A549 (cell line): Measurements from ENCODE around the gene PARP8. TPM values are rescaled to one million over a fixed set of nuclear protein-coding genes. Genes with fewer than 3 reads are reported as not detected.

Source experiments
- ATAC-seq, 2 experiments: fragments of 200-7000 bp in 1 of 2; fragments of >200 bp in 1 of 2; cut with Nextera tagmentation in 1 of 2; cut with Tn5 transposase in 1 of 2; 3 replicates each; pipeline versions ENCODE4 v1.8.0 to v1.9.1; 2018 to 2020; ENCODE audit warnings: mild to moderate bottlenecking in 1 of 2, moderate library complexity in 1 of 2
- CTCF ChIA-PET: fragments of 300-600 bp; sonication (Branson Sonifier 250); formaldehyde crosslinking; extraction: SDS; loops from one replicate; lab custom pipeline; 2021; ENCODE audit warnings: antibody characterized with exemption, inconsistent platforms; lab: Yijun Ruan, JAX
- POLR2A ChIA-PET: fragments of 350-600 bp; formaldehyde crosslinking; extraction: SDS; loops from one replicate; lab custom pipeline; 2021; ENCODE audit warnings: antibody characterized with exemption, inconsistent platforms; lab: Yijun Ruan, JAX
- DNase-seq, 2 experiments: peaks; one replicate each; pipeline versions ENCODE4 v3.0.0 to v3.0.0-alpha.2; 2011 to 2016; ENCODE audit warnings: low read depth in 1 of 2, low spot score in 1 of 2
- FAIRE-seq: peaks from 2 replicates; lab custom pipeline; 2011; peaks lifted over from hg19 to GRCh38; lab: Jason Lieb, UNC
- H3K27ac ChIP-seq, 2 experiments: fragments of >200 bp; sonication (Bioruptor Twin); formaldehyde crosslinking; 3 replicates each; pipeline ENCODE4 v1.5.1; 2016 to 2017
- H3K4me1 ChIP-seq: fragments of >200 bp; sonication (Bioruptor Twin); formaldehyde crosslinking; 3 replicates; pipeline ENCODE4 v1.6.1; 2016
- H3K4me2 ChIP-seq: fragments of >200 bp; sonication (Bioruptor Twin); formaldehyde crosslinking; 3 replicates; pipeline ENCODE4 v1.6.1; 2016
- H3K4me3 ChIP-seq: fragments of >200 bp; sonication (Bioruptor Twin); formaldehyde crosslinking; 3 replicates; pipeline ENCODE4 v1.5.1; 2016
- H3K9me3 ChIP-seq: fragments of >200 bp; sonication (Bioruptor Twin); formaldehyde crosslinking; 3 replicates; pipeline ENCODE4 v1.6.1; 2016
- BHLHE40 ChIP-seq: IDR thresholded peaks from 2 replicates; pipeline ENCODE4 v1.6.1; 2012; ENCODE audit warnings: low read depth, low read length, inconsistent platforms
- CBX8 ChIP-seq: fragments of 200-600 bp; sonication (generic); IDR thresholded peaks from 2 replicates; pipeline ENCODE4 v1.6.1; 2016
- CEBPB ChIP-seq, 2 experiments: fragments of >200 bp in 1 of 2; sonication (Bioruptor Twin) in 1 of 2; formaldehyde crosslinking in 1 of 2; IDR thresholded peaks; 2 replicates each; pipeline ENCODE4 v1.6.1; 2012 to 2016
- EHF ChIP-seq: fragments of 250-450 bp; sonication (Bioruptor Pico); IDR thresholded peaks from 2 replicates; pipeline ENCODE4 v1.5.0; 2020; ENCODE audit warnings: mild to moderate bottlenecking
- EHMT2 ChIP-seq: fragments of 200-600 bp; sonication (generic); IDR thresholded peaks from 2 replicates; pipeline ENCODE4 v1.6.1; 2016; ENCODE audit warnings: antibody characterized with exemption, low read depth, mild to moderate bottlenecking, moderate library complexity
- FOXS1 ChIP-seq: fragments of 250-450 bp; sonication (Bioruptor Pico); IDR thresholded peaks from 2 replicates; pipeline ENCODE4 v1.5.0; 2020; ENCODE audit warnings: mild to moderate bottlenecking, moderate library complexity
- GATA3 ChIP-seq: IDR thresholded peaks from 2 replicates; pipeline ENCODE4 v1.6.1; 2012; ENCODE audit warnings: borderline replicate concordance
- HDAC2 ChIP-seq: fragments of 200-600 bp; sonication (generic); IDR thresholded peaks from 2 replicates; pipeline ENCODE4 v1.6.1; 2016
- HEYL ChIP-seq: fragments of 250-450 bp; sonication (Bioruptor Pico); IDR thresholded peaks from 2 replicates; pipeline ENCODE4 v1.8.0; 2021; ENCODE audit warnings: mild to moderate bottlenecking, moderate library complexity
- HOXB13 ChIP-seq: fragments of 250-450 bp; sonication (Bioruptor Pico); IDR thresholded peaks from 2 replicates; pipeline ENCODE4 v1.5.0; 2020; ENCODE audit warnings: low read depth, mild to moderate bottlenecking, moderate library complexity
- HOXB5 ChIP-seq: fragments of 250-450 bp; sonication (Bioruptor Pico); IDR thresholded peaks from 2 replicates; pipeline ENCODE4 v1.5.0; 2020; ENCODE audit warnings: mild to moderate bottlenecking, moderate library complexity
- JUN ChIP-seq, 2 experiments: fragments of >200 bp; sonication (Bioruptor Twin); formaldehyde crosslinking; IDR thresholded peaks; 2 replicates in 1 of 2; 3 replicates in 1 of 2; pipeline ENCODE4 v1.6.1; 2016 to 2017
- JUNB ChIP-seq: fragments of >200 bp; sonication (Bioruptor Twin); formaldehyde crosslinking; IDR thresholded peaks from 2 replicates; pipeline ENCODE4 v1.6.1; 2016
- KDM1A ChIP-seq: fragments of 200-600 bp; sonication (generic); IDR thresholded peaks from 2 replicates; pipeline ENCODE4 v1.6.1; 2016; ENCODE audit warnings: low read depth, mild to moderate bottlenecking
- MAZ ChIP-seq: fragments of 150-350 bp; IDR thresholded peaks from 2 replicates; pipeline ENCODE4 v1.6.1; 2014; ENCODE audit warnings: antibody characterized with exemption, low read depth, low read length, borderline replicate concordance
- MYC ChIP-seq: IDR thresholded peaks from 2 replicates; pipeline ENCODE4 v1.6.1; 2012; ENCODE audit warnings: mild to moderate bottlenecking, inconsistent platforms, low read length, improper control_type of control experiment, borderline replicate concordance
- NFE2L2 ChIP-seq: fragments of 150-350 bp; conservative IDR thresholded peaks from 2 replicates; pipeline ENCODE4 v1.6.1; 2014; ENCODE audit warnings: low read length
- NPAS2 ChIP-seq: fragments of 250-450 bp; sonication (Bioruptor Pico); IDR thresholded peaks from 2 replicates; pipeline ENCODE4 v1.8.0; 2022; ENCODE audit warnings: mild to moderate bottlenecking, moderate library complexity, borderline replicate concordance
- PHF8 ChIP-seq: fragments of 200-600 bp; sonication (generic); IDR thresholded peaks from 2 replicates; pipeline ENCODE4 v1.6.1; 2016; ENCODE audit warnings: low read depth, mild to moderate bottlenecking, antibody characterized with exemption, moderate library complexity, borderline replicate concordance
- POLR2AphosphoS2 ChIP-seq: conservative IDR thresholded peaks from 2 replicates; pipeline ENCODE4 v1.6.1; 2012; ENCODE audit warnings: low read length, improper control_type of control experiment, inconsistent platforms
- RAD21 ChIP-seq, 2 experiments: fragments of >200 bp in 1 of 2; sonication (Bioruptor Twin) in 1 of 2; formaldehyde crosslinking in 1 of 2; IDR thresholded peaks in 1 of 2; conservative IDR thresholded peaks in 1 of 2; 2 replicates in 1 of 2; 3 replicates in 1 of 2; pipeline ENCODE4 v1.6.1; 2012 to 2018; ENCODE audit warnings: inconsistent platforms in 1 of 2
- RARB ChIP-seq: fragments of 250-450 bp; sonication (Bioruptor Pico); IDR thresholded peaks from 2 replicates; pipeline ENCODE4 v1.8.0; 2021; ENCODE audit warnings: mild to moderate bottlenecking, moderate library complexity
- RNF2 ChIP-seq: fragments of 200-600 bp; sonication (generic); IDR thresholded peaks from 2 replicates; pipeline ENCODE4 v1.6.1; 2016; ENCODE audit warnings: low read depth, mild to moderate bottlenecking, antibody characterized with exemption, moderate library complexity, borderline replicate concordance
- SREBF2 ChIP-seq: fragments of 450-650 bp; IDR thresholded peaks from 2 replicates; pipeline ENCODE4 v1.6.1; 2014; ENCODE audit warnings: mild to moderate bottlenecking, moderate library complexity
- TFCP2L1 ChIP-seq: fragments of 250-450 bp; sonication (Bioruptor Pico); IDR thresholded peaks from 2 replicates; pipeline ENCODE4 v1.5.0; 2021; ENCODE audit warnings: mild to moderate bottlenecking
- ZSCAN20 ChIP-seq: fragments of 250-450 bp; sonication (Bioruptor Pico); IDR thresholded peaks from 2 replicates; pipeline ENCODE4 v1.8.0; 2022; ENCODE audit warnings: mild to moderate bottlenecking, moderate library complexity
- WGBS: methylation state at CpG from one replicate; pipeline ENCODE4 v1.1.6; 2017; ENCODE audit errors: missing lambda C conversion rate; 5-methylcytosine and 5-hydroxymethylcytosine counted together
- polyA plus RNA-seq, 4 experiments: library from polyadenylated mRNA; depleted of rRNA in 3 of 4; stranded (reverse); fragments of >200 nt; fragmentation: RNase III in 1 of 4; extraction: RNeasy Plus Mini Kit Qiagen cat#74134 plus additional on column Dnase treatment in 1 of 4; gene quantifications; 2 replicates in 3 of 4; 3 replicates in 1 of 4; pipeline ENCODE4 v1.2.3, GENCODE V29; 2011 to 2017
- TF ChIP-seq, protein P1 (sequence below): fragments of 250-450 bp; sonication (Bioruptor Pico); IDR thresholded peaks from 2 replicates; pipeline ENCODE4 v1.5.0; 2020; ENCODE audit warnings: low read depth, mild to moderate bottlenecking, moderate library complexity
- TF ChIP-seq, protein P2 (sequence below): fragments of 150-350 bp; IDR thresholded peaks from 2 replicates; pipeline ENCODE4 v1.6.1; 2014; ENCODE audit warnings: low read depth, mild to moderate bottlenecking, low read length
- TF ChIP-seq, protein P3 (sequence below): IDR thresholded peaks from 2 replicates; pipeline ENCODE4 v1.6.1; 2012
- TF ChIP-seq, protein P4 (sequence below): fragments of 200-600 bp; sonication (generic); IDR thresholded peaks from 2 replicates; pipeline ENCODE4 v1.6.1; 2016; ENCODE audit warnings: antibody characterized with exemption, mild to moderate bottlenecking, moderate library complexity
- TF ChIP-seq, protein P5 (sequence below): IDR thresholded peaks from 2 replicates; pipeline ENCODE4 v1.6.1; 2012; ENCODE audit warnings: low read depth, borderline replicate concordance

Gene PARP8
- polyA plus RNA-seq, 2 of the 4 experiments (the other 2 are of a cell fraction) = 0.01 to 0.48 TPM

DNA sequence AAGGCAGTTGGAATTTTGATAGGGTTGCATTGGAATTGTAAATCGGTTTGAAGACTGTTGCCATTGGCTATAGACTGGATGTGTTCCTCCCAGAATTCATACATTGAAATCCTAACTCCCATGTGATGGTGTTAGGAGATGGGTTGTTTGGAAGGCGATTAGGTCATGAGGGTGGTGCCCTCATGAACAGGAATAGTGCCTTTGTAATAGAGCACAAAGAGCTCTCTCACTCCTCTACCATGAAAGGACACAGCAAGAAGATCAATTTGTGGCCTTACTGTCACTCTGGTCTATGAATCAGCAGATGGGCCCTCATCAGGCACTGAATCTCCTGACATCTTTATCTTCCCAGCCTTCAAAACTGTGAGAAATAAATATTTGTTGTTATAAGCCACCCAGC is 133.2 kb downstream of the PARP8 start:
- no peak for FAIRE-seq
- CTCF ChIA-PET = no interaction called here
- TF ChIP-seq, protein P1, sequence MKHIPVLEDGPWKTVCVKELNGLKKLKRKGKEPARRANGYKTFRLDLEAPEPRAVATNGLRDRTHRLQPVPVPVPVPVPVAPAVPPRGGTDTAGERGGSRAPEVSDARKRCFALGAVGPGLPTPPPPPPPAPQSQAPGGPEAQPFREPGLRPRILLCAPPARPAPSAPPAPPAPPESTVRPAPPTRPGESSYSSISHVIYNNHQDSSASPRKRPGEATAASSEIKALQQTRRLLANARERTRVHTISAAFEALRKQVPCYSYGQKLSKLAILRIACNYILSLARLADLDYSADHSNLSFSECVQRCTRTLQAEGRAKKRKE = no peak
- TF ChIP-seq NFE2L2 (no peak), HOXB5 (CRISPR knock-in tag) (no peak), ZSCAN20 (CRISPR knock-in tag) (no peak), BHLHE40 (no peak), SREBF2 (no peak), CBX8 (no peak), FOXS1 (CRISPR knock-in tag) (no peak), KDM1A (no peak), JUN (IDR thresholded peaks at IDR 0.05) (no peak), RARB (CRISPR knock-in tag) (no peak), JUNB (no peak), RNF2 (no peak), POLR2AphosphoS2 (no peak)
- TF ChIP-seq, protein P2, sequence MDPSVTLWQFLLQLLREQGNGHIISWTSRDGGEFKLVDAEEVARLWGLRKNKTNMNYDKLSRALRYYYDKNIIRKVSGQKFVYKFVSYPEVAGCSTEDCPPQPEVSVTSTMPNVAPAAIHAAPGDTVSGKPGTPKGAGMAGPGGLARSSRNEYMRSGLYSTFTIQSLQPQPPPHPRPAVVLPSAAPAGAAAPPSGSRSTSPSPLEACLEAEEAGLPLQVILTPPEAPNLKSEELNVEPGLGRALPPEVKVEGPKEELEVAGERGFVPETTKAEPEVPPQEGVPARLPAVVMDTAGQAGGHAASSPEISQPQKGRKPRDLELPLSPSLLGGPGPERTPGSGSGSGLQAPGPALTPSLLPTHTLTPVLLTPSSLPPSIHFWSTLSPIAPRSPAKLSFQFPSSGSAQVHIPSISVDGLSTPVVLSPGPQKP = no peak
- TF ChIP-seq, protein P3, sequence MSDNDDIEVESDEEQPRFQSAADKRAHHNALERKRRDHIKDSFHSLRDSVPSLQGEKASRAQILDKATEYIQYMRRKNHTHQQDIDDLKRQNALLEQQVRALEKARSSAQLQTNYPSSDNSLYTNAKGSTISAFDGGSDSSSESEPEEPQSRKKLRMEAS = no peak
- TF ChIP-seq, all 56 proteins: peak for 0

DNA sequence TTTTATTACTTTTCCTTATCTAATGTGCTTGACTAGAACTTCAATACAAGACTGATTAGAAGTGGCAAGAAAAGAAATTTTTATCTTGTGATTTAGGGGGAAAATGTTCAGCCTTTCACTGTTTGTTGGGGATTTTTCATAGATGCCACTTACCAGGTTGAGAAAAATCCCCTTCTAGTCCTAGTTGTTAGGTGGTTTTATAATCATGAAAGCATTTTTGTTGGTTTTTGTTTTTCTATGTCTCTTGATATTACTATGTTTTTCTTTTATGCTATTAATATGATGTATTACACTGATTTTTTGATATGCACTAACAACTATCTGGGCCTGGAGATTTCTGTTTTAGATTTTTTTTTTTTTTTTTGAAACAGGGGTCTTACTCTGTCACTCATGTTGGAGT is 134.0 kb downstream of the PARP8 start:
- TF ChIP-seq MYC (no peak), RNF2 (no peak), CEBPB (IDR thresholded peaks at IDR 0.05) (no peak), HDAC2 (no peak), RAD21 (conservative IDR thresholded peaks at IDR 0.05 in 1 of 2, IDR thresholded peaks at IDR 0.05 in 1 of 2) (no peak), EHMT2 (no peak), PHF8 (no peak), POLR2AphosphoS2 (no peak), NPAS2 (CRISPR knock-in tag) (no peak), GATA3 (no peak), CBX8 (no peak), NFE2L2 (no peak), HOXB13 (CRISPR knock-in tag) (no peak), MAZ (no peak), HEYL (CRISPR knock-in tag) (no peak), TFCP2L1 (CRISPR knock-in tag) (no peak), EHF (CRISPR knock-in tag) (no peak)
- TF ChIP-seq, protein P4, sequence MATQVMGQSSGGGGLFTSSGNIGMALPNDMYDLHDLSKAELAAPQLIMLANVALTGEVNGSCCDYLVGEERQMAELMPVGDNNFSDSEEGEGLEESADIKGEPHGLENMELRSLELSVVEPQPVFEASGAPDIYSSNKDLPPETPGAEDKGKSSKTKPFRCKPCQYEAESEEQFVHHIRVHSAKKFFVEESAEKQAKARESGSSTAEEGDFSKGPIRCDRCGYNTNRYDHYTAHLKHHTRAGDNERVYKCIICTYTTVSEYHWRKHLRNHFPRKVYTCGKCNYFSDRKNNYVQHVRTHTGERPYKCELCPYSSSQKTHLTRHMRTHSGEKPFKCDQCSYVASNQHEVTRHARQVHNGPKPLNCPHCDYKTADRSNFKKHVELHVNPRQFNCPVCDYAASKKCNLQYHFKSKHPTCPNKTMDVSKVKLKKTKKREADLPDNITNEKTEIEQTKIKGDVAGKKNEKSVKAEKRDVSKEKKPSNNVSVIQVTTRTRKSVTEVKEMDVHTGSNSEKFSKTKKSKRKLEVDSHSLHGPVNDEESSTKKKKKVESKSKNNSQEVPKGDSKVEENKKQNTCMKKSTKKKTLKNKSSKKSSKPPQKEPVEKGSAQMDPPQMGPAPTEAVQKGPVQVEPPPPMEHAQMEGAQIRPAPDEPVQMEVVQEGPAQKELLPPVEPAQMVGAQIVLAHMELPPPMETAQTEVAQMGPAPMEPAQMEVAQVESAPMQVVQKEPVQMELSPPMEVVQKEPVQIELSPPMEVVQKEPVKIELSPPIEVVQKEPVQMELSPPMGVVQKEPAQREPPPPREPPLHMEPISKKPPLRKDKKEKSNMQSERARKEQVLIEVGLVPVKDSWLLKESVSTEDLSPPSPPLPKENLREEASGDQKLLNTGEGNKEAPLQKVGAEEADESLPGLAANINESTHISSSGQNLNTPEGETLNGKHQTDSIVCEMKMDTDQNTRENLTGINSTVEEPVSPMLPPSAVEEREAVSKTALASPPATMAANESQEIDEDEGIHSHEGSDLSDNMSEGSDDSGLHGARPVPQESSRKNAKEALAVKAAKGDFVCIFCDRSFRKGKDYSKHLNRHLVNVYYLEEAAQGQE = no peak
- TF ChIP-seq, protein P2 = no peak
- TF ChIP-seq, protein P5, sequence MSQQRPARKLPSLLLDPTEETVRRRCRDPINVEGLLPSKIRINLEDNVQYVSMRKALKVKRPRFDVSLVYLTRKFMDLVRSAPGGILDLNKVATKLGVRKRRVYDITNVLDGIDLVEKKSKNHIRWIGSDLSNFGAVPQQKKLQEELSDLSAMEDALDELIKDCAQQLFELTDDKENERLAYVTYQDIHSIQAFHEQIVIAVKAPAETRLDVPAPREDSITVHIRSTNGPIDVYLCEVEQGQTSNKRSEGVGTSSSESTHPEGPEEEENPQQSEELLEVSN = no peak
- no peaks in the 10 kb centered on the region for H3K4me1 ChIP-seq
- ChIA-PET POLR2A (no interaction called here), CTCF (no interaction called here)
- FAIRE-seq (no peak), DNase-seq (no peak), ATAC-seq (no peak)
- no peak overlapping the region for H3K4me3 ChIP-seq
- H3K27ac ChIP-seq = no peak overlapping the region
- no peaks in the 10 kb centered on the region for H3K9me3 ChIP-seq
- no peak overlapping the region for H3K4me2 ChIP-seq

More for the DNA sequence above, 133.2 kb downstream of the PARP8 start:
- POLR2A ChIA-PET = no interaction called here
- no peak overlapping the region for H3K4me3 ChIP-seq
- H3K4me2 ChIP-seq = no peak overlapping the region
- ATAC-seq = no peak
- H3K9me3 ChIP-seq = no peaks in the 10 kb centered on the region
- 5% methylated on average over 2 of the region's 2 CpGs for WGBS
- no peaks in the 10 kb centered on the region for H3K4me1 ChIP-seq
- DNase-seq = no peak
- H3K27ac ChIP-seq = no peak overlapping the region
